HG03521 (cell line): ENCODE results near the gene SELENOK.

ENCODE experiments used
- ATAC-seq: cut with Tn5 transposase; IDR thresholded peaks from one replicate; pipeline ENCODE4 v1.9.1; 2021; ENCODE audit warnings: mild to moderate bottlenecking, moderate library complexity; ENCODE audit not compliant: unreplicated experiment

Gene SELENOK

DNA sequence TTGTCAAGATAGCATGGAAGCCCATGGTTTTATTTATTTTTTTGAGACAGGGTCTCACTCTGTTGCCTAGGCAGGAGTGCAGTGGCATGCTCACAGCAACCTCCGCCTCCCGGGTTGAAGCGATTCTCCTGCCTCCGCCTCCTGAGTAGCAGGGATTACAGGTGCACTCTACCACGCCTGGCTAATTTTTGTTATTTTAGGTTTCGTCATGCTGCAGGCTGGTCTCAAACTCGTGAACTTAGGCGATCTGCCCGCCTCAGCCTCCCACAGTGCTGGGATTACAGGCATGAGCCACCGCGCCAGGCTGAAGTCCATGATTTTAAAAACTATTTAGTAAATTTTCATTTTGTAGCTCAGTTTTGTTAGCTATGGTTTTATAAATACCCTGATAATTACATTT, 7.0 kb downstream of the SELENOK start:
- no peak for ATAC-seq

DNA sequence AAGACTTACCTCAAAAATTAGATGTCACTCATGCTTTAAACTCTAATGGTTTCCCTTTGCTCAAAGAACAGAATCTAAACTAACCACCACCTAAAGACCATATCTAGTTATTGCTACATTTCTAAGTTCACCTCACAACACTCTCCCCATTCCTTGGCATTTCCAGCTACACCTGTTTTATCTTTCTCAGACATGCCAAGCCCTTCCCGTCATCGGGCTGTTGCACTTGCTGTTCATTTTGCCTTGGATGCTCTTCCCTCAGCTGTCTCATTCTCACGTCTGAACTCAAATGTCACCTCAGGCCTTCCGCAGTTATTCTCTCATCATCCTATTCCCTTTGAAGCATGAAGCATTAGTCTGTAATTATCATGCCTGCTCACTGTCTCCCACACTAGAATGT, 8.7 kb downstream of the SELENOK start:
- no peak for ATAC-seq

- peak; percentile 82 for ATAC-seq
Measured at GRCh38 chr3:53881691-53882593, 9.7 kb downstream of the SELENOK start, which contains the start of gene ACTR8. ACTR8 (minus strand) TSS chr3:53882152; CDS start chr3:53882101, 51 bp downstream.

DNA sequence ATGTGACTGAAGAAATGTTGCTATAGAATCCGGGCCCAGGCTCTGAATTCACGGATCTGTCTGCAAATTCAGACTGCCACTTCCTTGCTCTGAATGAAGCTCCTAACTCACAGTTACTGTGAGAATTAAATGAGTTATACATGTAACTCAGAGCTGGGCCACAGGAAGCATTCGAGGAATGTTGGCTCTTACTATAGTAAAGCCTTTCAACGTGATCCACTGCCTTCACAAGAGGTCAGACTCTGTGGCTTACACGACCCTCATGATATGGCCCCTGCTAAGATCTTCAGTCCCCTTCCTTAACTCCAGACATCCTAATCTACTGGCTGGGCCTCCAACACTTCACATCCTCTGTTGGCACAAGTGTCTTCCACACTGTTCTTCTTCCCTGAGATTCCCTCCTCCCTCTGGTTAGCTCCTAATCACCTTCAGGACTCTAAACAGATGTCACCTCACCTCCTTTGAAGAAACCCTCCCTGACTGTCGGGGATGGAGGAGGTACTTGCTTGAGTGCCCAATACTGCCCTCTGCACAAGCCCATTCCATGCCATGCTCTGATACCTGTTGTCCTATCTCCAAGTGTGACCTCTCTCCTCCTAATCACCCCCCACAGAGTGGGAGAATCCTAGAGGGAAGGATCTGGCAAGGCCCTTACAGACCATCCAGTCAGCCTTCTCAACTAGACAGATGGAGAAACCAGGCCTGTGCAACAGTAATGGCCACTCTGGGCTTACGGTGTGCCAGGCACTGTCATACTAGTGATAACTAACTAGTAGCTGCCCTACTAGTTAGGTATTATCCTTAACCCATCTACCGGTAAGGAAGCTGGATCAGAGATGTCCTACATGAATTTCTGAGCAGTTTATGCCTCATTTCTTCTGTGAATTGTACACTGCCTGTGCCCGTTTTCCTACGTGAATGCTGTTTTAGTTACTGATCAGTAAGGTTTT, 11.0 kb downstream of the SELENOK start:
- no peak for ATAC-seq

GRCh38 chr3:53865732-53866499, 25.7 kb downstream of the SELENOK start:
- no peak for ATAC-seq

GRCh38 chr3:53863145-53863544, 28.5 kb downstream of the SELENOK start:
- no peak for ATAC-seq

- no peak for ATAC-seq
Measured at GRCh38 chr3:53862241-53862640, 29.4 kb downstream of the SELENOK start.

DNA sequence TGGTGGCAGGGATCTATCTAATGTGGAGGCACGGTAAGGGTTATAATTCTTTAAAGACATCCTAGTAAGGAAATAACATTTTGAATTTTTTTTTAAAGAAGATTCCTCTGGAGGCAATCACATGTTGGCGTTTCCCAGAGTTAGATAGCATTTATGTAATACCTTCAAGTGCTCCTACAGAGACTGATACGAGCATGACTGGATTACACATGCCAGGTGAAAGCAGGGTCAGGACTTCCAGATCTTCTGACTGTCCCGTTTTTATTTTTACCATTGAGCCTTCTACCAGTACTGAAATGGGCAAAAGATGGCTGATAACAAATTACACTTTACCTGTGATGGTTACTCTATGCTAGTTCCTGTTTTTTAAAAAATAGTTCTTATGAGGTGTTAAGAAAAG, 31.5 kb downstream of the SELENOK start:
- ATAC-seq: no peak

DNA sequence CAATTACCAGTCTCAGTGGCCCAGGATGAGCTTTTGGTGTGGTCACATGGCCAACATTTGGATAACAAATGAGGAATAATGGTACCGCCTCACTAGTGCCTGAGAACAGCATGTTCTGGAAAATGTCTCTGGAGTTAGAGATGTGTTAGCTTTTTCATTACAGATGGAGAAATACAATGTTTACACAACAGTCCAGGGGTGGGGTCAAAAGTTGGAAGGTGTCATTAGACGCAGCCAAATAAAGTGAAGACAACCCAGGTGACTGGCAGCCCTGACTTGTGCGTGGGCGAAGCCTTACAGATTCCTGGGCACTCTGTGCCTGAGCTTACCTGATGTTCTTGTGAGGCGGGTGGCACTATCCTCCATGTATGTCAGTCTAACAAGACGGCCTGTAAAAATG, 32.5 kb downstream of the SELENOK start:
- ATAC-seq: no peak

DNA sequence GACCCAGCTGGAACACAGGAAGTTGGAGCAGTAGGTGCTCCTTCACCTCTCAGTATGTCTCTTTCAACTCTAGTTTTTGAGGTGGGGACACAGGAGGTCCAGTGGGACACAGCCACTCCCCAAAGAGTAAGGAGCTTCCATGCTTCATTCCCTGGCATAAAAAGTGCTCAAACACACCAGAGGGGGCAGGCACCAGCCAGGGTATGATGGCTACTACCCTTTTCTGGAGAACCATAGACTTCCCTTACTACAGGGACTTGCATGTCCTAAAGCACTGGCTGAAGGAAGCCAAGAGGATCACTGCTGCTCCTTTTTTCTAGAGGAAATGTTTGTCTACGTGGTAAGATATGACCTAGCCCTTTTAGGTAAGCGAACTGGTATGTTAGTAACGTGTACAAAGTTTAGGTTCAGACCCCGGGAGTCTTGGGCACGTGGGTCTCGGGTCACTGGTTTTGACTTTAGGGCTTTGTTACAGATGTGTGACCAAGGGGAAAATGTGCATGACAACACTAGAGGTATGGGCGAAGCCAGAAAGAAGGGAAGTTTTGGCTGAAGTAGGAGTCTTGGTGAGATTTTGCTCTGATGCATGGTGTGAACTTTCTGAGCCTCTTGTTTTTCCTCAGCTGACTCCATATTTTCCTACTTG, 33.4 kb downstream of the SELENOK start:
- ATAC-seq: no peak

DNA sequence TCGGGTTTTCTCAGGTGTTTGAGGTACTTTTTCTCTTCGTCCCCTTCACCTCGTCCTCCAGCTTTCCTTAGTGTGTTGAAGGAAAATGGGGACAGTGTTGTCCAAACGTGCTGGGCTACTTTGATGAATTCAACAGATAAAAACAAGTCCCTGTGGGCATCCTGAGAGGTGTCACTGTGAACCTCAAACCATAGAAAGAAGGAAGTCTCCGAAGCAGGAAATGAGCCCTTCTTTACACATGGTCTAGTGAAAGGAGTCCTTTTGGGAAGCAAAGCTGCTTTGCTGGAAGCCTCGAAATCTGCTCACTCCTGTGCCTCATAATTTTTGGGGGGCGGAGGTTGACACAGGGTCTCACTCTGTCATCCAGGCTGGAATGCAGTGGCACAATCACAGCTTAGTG, 34.7 kb downstream of the SELENOK start:
- ATAC-seq: no peak

- ATAC-seq: no peak
Measured at GRCh38 chr3:53850895-53851294, 40.8 kb downstream of the SELENOK start.

DNA sequence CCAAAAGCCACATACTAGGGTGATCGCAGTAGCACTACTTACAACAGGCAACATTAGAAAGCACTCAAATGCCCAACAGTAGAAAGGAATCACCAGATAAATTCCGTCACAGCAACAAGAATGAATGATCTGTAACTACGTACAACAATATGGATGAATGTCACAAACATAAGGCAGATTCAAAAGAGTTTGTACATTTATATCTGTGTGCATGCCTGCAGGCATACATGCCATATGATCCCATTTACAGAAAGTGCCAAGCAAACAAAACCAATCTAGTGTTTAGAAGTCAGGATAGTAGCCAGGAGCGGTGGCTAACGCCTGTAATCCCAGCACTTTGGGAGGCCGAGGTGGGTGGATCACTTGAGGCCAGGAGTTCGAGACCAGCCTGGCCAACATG, 41.7 kb downstream of the SELENOK start:
- no peak for ATAC-seq

GRCh38 chr3:53846851-53847155, 44.9 kb downstream of the SELENOK start:
- no peak for ATAC-seq

GRCh38 chr3:53846134-53846850, 45.4 kb downstream of the SELENOK start, which contains the start of the genes CHDH and IL17RB:
CHDH (minus strand) TSS chr3:53846419; CDS start chr3:53824008, 22,411 bp downstream.
IL17RB (plus strand) TSS chr3:53846568; CDS start chr3:53846589, 21 bp downstream.
- ATAC-seq: peak; percentile 35

- no peak for ATAC-seq
Measured at GRCh38 chr3:53845881-53846133, 45.9 kb downstream of the SELENOK start.

DNA sequence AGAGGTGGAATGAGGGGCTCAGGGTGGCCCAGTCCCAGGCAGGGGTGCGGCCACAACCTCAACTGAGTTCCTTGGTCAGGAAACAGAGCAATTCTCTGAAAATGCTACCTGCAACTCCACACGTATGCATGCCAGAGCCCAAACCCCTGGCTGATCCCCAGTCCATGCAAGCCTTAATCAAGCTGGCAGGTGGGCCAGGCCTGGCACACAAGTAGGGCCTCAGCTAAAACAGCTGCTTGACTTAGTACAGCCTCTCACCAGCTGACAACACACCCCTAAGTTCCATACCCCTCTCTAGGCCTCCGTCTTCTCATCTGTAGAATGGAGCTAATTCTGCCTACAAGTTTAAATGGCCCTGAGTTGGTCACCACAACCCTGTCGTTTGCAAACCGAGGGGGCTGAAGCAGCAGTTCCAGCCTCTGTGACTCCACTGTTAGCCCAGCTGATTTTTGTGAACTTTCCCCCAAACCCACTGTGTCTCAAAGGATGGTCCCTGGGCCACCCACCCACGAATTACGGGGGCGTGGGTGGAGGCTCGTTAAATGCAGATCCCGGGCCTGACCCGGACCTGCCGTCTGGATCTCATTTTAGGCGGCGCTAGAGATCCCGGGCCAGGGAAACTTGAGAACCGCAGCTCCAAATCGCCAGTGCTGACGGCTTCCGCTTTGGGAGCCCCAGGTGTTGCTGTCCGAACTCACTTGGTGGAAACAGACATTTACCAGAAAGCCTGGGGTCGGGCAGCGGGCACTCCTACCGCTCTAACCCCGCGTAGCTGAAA, 46.4 kb downstream of the SELENOK start:
- peak; percentile 12 for ATAC-seq

DNA sequence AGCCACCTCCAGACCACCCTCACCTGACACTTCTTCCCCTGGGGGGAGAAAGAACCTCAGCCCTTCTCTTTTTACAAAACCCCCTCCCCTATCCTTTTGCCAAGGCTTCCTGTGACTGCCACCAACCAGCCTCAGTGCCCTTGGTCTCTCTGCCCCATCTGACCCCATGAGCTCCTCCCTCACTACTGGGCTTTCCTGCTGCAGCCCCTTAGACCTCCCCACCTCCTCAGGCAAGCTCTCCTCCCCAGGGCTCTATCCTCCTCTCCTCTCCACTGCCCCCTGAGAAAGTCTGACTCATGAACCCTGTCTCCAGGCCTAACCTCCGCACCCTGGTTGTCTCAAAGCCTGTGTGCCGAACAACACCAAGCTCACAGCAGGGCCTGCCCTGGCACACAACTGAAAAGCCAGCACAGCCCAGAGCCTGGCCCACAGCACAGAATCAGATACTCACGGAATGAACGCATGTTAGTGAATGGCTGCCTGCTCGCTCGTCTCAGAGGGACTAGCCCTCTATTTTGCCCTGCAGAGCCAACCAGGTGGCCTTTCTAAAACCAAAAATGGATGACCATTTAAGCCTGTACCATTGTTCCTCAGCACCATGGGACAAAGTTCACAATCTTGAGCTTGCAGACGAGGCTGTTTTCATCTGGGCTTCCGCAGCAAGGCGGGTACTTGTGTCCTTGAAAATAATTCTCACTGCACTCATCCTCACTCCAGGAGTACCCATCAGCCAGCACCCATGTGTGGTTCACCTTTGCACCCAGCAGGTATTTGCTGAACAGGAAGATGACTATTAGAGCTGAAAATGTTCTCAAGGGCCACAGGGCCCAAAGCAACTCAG, 47.2 kb downstream of the SELENOK start:
- ATAC-seq: no peak
